HG02798 (cell line): Measurements from ENCODE around the gene DPF3.

Experiments
- ATAC-seq: cut with Tn5 transposase; IDR thresholded peaks from one replicate; pipeline ENCODE4 v1.9.1; 2021; ENCODE audit warnings: mild to moderate bottlenecking; ENCODE audit not compliant: unreplicated experiment, poor library complexity

Gene DPF3

DNA sequence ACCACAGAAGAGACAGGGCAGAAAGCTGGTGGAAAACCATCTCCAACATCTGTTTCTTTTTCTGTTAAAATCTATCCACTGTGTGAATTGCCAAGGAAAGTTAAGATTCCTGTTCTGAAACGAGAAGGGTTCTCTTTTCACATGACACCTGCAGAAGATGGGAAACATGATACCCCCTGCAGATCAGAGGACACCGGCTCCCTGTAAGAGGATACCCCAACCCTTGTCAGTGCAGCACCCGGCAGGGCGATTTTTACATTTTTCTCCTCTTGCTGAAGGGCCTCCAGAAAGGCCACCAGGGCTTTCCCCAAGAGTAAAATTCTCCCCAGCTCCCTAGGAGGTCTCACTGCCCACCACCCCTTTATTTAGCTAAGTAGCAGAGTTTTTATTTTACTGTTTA is 48.2 kb downstream of the DPF3 start:
- no peak for ATAC-seq

DNA sequence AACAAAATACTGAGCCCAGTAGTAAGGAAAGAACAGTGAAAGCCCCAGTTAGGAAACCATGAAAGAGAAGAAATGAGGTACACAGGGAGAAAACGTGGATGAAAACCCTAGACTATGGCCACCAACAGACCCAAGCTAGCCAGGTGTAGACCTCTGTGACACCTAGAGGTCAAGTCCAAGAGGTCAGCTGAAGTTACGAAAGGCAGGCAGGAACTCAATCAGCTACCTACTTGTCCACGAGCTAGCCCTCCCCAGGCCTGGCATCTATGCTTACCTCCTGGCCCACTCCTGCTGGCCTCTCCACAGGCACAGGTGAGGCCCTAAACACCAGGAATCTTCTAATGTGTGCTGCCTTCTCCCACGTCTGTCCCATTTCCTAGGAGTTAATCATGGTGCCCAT is 48.7 kb downstream of the DPF3 start:
- no peak for ATAC-seq

DNA sequence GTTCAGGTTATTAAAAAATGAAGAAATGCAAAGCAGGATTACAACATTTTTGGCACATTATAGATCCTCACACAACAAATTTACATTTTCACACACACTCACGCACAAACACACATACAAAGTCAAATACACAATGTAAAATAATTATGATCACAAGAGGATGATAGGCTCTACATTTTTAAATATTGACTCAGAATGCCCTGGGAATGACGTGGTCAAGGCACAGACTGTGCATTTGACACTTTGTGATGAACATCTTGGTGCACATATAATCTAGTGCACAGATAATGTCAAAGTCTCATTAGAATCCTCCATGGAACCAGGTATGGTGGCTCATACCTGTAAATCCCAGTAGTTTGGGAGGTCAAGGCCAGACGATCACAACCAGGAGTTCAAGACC is 49.4 kb downstream of the DPF3 start:
- ATAC-seq = no peak

DNA sequence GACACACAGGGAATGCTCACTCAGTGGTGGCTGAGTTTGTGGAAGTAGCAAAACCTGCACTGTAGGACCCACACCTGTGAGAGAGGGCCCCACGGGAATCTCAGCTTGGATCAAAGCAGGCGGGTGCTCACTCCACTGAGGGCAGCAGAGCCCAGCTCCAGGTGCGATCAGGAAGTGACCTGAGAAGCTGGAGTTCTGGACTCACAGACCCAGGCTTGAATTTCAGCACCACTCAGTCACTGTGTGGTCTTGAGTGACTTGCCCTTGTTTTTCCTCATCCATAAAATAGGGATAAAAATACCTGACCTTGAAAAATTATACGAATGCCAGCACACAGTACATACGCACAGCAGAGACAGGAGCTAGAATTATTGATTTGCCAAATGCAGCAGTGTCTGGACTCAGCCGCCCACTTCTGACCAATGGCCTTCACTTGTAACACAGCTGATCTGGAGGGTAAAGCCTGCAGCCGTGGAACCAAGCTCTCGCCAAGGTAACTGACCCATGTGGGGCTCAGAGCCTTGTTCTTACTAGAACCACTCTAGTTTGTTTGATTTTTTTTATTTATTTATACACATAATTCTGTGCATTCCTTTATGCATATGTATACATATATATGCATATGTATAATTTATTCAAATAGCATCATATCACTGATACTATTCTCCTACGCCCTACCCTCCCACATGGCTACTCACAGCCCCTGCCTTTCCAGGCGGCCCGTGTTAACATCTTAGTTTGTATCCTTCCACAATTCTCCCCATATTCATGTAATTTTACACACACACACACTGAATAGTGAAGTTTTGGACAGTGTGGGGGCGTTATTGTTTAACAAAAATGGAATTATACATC is 53.9 kb downstream of the DPF3 start:
- ATAC-seq = no peak

DNA sequence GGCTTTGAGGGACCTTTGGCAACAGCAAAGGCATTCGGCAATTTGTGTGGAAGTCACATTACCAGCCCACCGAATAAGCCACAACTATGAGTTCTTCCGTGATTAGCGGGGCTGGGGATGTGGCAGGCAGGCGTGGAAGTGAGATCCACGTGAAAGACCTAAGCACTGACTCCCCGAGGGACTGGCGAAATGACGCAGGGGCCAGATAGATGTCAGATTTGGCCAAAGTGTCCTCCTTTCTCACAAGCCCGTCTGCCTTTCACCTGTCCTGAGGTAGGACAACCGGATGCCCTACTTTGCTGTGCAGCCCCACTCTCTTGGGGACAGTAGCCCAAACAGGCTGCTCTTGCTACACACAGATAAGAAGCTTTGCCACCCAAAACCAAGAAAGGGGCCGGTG is 54.5 kb downstream of the DPF3 start:
- ATAC-seq = no peak

DNA sequence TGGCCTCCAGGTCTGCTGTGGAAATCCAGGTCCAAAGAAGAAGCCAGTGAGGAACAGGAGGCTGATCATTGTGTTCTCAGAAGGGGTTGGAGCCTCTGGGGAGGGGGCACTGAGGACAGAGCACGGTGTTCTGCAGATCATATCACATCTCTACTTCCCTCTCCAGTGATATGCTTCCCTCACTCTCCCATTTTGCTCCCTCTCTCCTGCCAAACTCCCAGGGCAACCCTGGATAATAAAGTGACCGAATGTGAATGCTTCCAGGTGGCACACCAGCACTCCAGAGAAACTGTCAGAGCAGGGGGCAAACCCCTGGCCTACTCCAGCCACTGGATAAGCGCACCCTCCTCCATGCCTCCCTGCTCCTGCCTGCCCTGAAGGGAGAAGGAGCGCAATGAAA is 57.8 kb downstream of the DPF3 start:
- no peak for ATAC-seq

DNA sequence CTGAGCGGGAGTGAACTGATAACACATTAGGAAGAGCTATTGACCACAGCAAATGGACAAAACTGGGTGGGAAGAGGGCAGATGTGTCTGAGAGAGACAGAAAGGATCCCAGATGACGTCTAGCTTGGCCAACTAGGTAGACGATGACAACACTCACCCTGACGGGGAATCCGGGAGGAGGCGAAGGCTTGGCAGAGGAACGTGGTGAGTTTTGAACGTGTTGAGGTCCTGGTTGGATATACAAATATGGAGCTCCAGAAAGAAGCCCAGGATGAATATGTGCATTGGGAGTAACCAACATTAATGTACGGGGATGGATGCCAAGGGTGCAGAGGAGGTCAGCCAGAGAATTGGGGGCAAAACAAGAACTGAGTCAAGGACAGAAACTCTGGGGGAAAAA is 60.7 kb downstream of the DPF3 start:
- no peak for ATAC-seq

DNA sequence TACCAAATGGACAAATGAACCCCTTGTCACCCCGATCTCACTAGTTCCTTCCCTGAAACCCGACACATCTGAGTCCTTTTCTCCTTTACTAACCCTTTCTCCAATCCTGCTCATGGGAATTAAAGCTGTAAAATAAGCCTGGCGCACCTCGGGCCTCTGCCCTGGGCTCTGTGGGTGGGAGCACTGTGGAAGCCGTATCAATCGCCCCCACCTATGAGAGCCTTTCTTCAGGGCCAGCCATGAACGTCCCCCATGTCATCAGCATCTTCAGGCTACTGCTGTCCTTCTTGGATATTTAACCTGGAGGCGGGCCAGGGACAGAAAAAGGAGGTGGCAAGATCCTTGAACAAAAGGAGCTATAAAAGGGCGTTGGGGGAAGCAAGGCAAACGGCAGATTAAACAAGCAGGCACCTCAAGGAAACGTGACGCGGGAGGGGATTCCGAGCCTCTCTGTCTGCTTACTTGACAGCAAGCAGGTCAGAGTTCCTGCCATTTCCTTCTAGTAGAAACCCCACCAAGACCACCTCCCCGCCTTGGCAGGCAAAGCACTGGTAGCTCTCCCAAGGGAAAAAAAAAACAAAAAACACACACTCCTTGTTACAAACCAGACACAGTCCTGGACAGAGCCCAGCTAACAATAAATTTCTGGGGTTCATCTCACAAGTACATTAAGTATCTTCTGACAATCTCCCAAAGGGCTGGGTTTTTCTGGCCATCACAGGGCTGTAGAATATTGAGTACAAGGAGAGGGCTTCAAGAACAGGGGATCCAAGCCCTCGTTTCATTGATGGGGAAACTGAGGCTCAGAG is 62.9 kb downstream of the DPF3 start:
- no peak for ATAC-seq

DNA sequence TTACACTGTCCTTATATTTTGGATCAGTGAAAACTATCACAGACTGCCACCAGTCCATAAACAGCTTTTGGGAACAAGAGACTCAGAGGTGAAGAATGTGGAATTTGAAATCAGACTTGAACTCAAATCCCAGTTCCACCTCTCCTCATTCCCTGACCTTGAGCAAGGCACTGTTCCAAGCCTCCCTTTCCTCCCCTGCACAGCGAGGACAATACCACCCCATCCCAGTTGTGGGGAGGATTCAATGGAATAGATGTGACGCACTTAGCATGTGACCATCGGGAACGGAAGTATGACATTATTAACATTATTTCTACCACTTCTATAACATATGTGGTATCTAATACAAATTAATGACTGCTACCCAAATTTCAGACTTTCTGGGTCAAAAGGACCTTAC is 63.5 kb downstream of the DPF3 start:
- ATAC-seq = no peak

DNA sequence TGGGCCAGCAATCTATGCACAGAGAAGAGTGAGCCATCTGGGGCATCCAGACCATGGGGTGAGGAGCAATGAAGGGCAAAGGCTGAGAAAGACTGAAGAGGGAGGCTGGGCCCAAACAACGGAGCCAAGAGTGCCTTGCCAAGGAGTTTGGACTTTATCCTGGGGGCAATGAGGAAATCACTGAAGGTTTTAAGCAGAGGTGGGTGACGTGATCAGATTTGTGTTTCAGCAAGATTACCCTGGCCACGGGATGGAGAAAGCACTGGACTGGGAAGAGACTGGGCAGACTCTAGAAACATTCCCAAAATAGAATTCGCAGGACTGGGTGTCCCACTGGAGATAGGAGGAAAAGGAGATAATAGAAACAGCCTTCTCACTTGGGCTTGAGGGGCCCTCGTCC is 65.3 kb downstream of the DPF3 start:
- ATAC-seq = no peak

DNA sequence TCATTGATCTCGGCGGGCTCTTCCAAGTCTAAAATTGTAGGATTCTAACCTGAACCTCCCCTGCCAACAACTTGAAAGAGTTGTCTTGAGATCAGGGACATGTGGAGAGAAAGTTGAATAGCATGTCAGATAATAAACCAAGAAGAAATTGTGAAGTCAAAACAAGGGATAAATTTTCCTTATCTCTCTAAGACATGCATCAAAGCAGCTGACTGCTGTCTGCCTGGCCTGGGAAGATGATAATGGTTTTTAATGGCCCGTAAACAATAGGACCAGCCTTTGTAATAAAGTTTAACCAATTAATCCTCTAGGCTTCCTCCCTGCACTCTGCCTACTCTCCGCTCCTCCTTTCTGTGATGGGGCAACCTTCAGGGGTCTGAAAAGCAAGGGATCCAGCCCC is 67.9 kb downstream of the DPF3 start:
- ATAC-seq = no peak

DNA sequence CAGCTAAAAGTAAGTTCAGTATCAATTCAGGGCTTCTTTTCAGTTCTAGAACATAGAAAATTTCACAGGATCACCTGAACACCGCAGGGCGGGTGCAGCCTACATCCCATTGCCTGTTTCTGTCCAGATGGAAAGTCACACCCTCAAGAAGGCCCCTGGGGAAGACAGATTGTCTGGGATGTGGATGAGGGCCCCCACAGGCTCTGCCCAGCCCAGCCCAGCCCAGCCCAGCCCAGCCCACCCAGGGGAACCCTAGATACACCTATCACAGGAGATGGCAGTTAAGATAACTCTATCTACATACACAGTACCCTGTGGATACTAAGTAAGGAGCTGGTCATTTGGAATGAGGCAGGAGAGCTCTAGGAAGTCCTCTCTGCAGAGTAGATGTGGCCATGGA is 68.4 kb downstream of the DPF3 start:
- no peak for ATAC-seq

DNA sequence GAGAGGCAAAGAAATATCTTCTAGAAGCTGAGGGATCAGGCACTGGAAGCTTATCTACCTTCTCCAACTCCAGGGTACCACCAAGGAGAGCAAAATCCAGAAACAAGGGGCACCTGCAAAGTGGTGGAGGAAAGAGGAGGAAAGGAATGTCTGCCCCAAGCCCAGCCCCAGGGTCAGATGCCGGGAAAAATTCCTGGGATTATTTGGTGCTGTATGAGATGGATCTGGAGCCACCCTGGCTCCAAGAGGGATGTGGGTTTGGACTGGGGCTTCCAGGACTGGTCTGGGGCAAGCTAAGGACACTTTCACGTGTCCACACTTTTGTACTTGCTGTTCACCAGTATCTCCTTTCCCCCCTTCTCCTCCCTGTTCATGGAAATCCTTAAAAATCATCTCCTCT is 69.8 kb downstream of the DPF3 start:
- ATAC-seq = no peak

DNA sequence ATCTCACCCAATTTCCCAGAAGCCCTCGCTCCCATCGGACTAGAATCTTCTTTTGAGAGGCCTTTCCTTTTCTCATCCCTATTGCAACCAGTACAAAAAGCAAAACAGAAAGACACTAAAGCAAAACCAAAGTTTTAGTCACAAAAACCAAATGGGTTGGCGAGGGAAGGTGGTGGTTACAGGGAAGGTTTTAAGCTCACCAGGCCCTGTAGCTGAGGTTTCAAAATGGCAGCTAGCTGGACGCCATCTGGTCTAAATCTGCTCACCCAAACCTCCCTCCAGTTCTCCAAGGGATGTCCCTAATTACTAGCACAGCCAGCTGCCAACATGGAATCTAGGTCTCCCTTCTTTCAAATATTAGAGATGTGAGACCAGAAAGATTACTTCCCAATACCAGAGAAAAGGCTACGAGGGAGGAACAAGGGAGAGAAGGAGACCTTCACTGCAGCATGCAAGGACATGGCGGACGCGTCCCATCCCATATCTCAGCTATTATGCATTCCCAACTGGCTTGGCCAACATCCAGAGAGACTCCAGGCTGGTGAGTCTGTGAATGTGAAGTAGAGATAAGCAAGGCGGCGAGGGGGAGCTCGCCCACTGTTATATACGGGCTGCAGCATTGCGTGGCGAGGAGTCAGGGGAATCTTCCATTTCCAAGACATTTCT is 70.8 kb downstream of the DPF3 start:
- no peak for ATAC-seq

DNA sequence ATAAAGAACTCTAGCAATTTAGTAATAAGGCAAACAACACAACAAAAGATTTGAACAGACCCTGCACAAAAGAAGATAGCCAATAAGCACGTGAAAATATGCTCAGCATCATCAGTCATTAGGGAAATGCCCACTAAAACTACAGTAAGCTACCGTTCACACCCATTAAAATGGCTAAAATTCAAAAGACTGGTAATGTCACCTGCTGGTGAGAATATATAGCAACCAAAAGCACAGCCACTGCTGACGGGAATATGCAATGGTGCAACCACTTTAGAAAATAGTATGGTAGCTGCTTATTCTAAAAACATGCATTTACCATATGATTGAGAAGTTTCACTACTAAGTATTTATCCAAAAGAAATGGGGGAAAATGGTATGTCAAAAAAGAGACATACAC is 74.9 kb downstream of the DPF3 start:
- no peak for ATAC-seq

DNA sequence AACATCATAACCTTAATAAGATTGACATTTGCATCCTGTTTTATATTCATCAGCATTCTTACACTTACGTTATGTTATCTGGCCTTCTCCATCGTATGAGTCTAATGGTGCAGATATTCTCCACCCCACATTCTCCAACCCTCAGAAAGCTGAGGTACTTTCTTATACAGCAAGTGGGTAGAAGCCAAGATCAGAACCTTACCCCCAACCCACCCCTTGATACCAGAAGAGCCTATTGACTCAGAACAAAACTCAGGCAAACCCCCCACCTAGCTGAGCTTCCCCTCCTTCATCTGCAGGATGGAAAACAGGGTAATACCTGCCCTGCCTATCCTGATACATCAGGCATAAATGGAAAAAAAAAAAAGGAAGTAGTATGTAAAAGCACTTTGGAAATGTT is 77.6 kb downstream of the DPF3 start:
- ATAC-seq = no peak

DNA sequence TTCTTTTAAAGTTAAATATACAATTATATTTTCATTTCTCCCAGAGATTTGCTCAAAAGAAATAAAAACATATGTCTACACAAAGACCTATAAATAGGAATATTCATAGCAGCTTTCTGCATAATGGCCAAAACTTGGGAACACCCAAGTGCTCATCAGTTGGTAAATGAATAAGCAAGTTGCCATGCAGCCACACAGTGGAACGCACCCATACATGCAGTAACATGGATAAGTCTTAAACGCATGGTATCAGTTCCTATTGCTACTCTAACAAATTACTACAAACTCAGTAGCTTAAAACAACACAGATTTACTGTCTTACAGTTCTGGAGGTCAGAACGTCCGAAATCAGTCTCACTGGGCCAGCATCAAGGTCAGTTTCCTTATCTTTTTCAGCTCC is 78.5 kb downstream of the DPF3 start:
- no peak for ATAC-seq

DNA sequence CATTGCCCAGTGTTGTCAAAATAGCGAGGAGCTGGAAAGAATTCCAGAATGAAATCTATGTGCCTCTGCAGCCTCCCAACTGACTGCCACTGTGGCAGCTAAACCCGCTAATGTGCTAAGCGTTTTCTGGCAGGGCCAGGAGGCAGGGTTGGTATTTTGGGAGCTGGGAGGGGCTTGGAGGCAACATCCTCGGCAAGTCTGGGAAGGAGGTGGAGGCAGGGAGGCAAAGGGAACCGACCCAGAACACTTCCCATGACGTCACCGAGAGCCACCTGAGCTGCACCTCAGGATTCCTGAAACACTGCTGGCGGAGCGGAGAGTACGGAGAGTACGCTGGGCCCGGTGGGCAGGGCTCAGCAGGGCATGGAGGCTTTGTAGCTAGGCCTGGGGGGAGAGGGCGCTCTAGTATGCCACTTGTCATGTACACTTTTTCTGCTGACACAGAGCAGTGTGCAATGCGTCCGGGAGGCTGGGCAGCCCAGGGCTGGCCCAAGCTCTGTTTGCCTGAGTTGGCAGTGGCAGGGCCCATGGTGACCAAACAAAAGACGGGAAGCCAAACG is 81.5 kb downstream of the DPF3 start:
- ATAC-seq = no peak

DNA sequence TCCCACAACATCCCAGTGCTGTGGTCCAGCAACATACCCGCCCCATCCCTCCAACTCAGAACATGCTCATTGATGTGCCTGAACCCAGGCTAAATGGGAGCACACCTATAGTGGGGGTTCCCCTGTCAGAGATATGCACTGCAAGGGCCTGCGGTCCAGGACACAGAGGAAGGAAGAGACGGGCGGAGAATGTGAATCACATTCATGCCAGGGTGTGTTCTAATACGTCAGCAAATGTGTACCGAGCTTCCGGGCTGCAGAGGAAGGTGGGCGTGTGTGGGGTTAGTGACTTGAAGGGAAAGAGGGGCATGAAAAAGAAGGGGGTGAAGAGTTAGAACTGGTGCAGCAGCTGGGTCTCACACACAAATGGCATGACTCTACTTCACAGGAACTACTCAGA is 83.7 kb downstream of the DPF3 start:
- ATAC-seq = no peak

DNA sequence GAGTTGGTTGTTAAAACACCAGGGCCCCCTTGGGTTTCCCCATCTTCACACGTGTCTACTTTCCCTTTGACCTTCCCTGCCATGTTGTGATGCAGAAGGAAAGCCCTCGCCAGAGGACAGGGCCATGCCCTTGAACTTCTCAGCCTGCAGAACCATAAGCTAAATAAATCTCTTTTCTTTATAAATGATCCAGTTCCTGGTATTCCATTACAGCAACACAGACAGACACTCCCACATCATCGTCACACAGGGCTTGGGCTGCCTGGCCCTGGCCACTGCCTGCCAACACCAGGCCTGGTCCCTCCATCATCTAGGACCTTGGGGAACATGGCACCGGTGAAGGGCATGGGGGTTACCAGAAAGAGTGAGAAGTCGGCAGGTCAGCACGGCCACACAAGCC is 84.8 kb downstream of the DPF3 start:
- ATAC-seq = no peak

DNA sequence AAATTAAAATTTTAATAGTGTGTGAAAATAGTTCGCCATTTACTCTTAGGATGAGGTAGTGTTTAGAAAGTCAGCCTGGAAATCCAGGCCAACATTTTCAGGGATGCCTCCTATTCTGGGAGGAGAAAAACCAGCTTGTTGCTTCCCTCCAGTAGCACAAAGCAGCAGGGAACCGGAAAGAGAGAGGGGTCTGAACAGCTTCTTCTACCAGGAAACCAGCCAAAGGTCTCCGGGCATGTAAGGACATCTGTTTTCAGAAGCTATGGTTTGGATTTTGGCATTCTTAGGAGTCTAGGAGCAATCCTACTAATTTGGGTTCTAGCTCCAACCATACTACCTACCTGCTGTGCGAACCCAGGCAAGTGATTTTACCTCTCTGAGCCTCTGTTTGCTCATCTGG is 85.3 kb downstream of the DPF3 start:
- ATAC-seq = no peak
